K562 (cell line): ENCODE results near the gene PPY. TPM values are rescaled to one million over a fixed set of nuclear protein-coding genes. Genes with fewer than 3 reads are reported as not detected.

Experiments
- CREB3 ChIP-seq: fragments of 450-650 bp; conservative IDR thresholded peaks from 2 replicates; pipeline ENCODE4 v1.6.1; 2016; ENCODE audit warnings: missing genetic modification characterization, low read depth, mild to moderate bottlenecking, missing compliant biosample characterization, moderate library complexity
- EP400 ChIP-seq: fragments of 450-650 bp; IDR thresholded peaks from 2 replicates; pipeline ENCODE4 v1.6.1; 2017; ENCODE audit warnings: antibody characterized with exemption, mild to moderate bottlenecking, moderate library complexity
- GATAD2B ChIP-seq: fragments of 450-650 bp; IDR thresholded peaks from 2 replicates; pipeline ENCODE4 v1.6.1; 2017; ENCODE audit warnings: mild to moderate bottlenecking, borderline replicate concordance
- HINFP ChIP-seq: fragments of 450-650 bp; conservative IDR thresholded peaks from 2 replicates; pipeline ENCODE4 v1.6.1; 2016; ENCODE audit warnings: missing genetic modification characterization, low read depth, mild to moderate bottlenecking, control low read depth, missing compliant biosample characterization
- MTA3 ChIP-seq: fragments of 450-650 bp; formaldehyde crosslinking; IDR thresholded peaks from 2 replicates; pipeline ENCODE4 v1.6.1; 2017; ENCODE audit warnings: mild to moderate bottlenecking, borderline replicate concordance
- MXD1 ChIP-seq: fragments of 250-450 bp; sonication (Bioruptor Pico); IDR thresholded peaks from 2 replicates; pipeline ENCODE4 v1.8.0; 2021; ENCODE audit warnings: borderline replicate concordance, mild to moderate bottlenecking, moderate library complexity; ENCODE audit not compliant: poor library complexity, severe bottlenecking
- PBX2 ChIP-seq, 2 experiments: IDR thresholded peaks in 1 of 2; conservative IDR thresholded peaks in 1 of 2; 2 replicates each; pipeline ENCODE4 v1.6.1; 2016; ENCODE audit warnings: low read depth in 2 of 2, mild to moderate bottlenecking in 1 of 2, missing compliant biosample characterization in 1 of 2, missing genetic modification characterization in 1 of 2, moderate library complexity in 1 of 2
- PYGO2 ChIP-seq: fragments of 450-650 bp; IDR thresholded peaks from 2 replicates; pipeline ENCODE4 v1.6.1; 2016; ENCODE audit warnings: mild to moderate bottlenecking, missing genetic modification characterization, moderate library complexity, missing compliant biosample characterization
- SMAD4 ChIP-seq: fragments of 250-450 bp; sonication (Bioruptor Pico); conservative IDR thresholded peaks from 2 replicates; pipeline ENCODE4 v1.8.0; 2021; ENCODE audit warnings: inconsistent platforms, mild to moderate bottlenecking, moderate library complexity
- TEAD2 ChIP-seq: fragments of 450-650 bp; IDR thresholded peaks from 2 replicates; pipeline ENCODE4 v1.6.1; 2016; ENCODE audit warnings: missing genetic modification characterization, control low read depth, missing compliant biosample characterization
- YBX1 ChIP-seq: fragments of 450-650 bp; IDR thresholded peaks from 2 replicates; pipeline ENCODE4 v1.7.1; 2016; ENCODE audit warnings: mild to moderate bottlenecking
- ZFP30 ChIP-seq: fragments of 250-450 bp; sonication (Bioruptor Pico); IDR thresholded peaks from 2 replicates; pipeline ENCODE4 v1.8.0; 2022; ENCODE audit warnings: moderate library complexity, mild to moderate bottlenecking, inconsistent platforms, borderline replicate concordance
- ZKSCAN3 ChIP-seq: fragments of 250-450 bp; sonication (Bioruptor Pico); IDR thresholded peaks from 2 replicates; pipeline ENCODE4 v1.4.0; 2020
- ZNF175 ChIP-seq: fragments of 200-800 bp; sonication (Bioruptor generic); IDR thresholded peaks from 2 replicates; pipeline ENCODE4 v1.6.1; 2016; ENCODE audit warnings: low read depth, mild to moderate bottlenecking, missing genetic modification characterization, missing compliant biosample characterization
- ZNF239 ChIP-seq: fragments of 250-450 bp; sonication (Bioruptor Pico); IDR thresholded peaks from 2 replicates; pipeline ENCODE4 v1.4.0; 2020; ENCODE audit warnings: mild to moderate bottlenecking
- ZNF707 ChIP-seq: fragments of 250-450 bp; sonication (Bioruptor Pico); conservative IDR thresholded peaks from 2 replicates; pipeline ENCODE4 v1.8.0; 2022; ENCODE audit warnings: inconsistent platforms, mild to moderate bottlenecking, moderate library complexity
- polyA plus RNA-seq, 8 experiments: library from polyadenylated mRNA; depleted of rRNA in 4 of 8; stranded (reverse) in 5 of 8; unstranded in 3 of 8; fragments of >200 nt; fragmentation: Nextera tagmentation in 2 of 8; fragmentation: Illumina TruSeq in 1 of 8; extraction: Ambion mirVana in 2 of 8; extraction: Trizol in 1 of 8; gene quantifications; 2 replicates each; pipeline versions ENCODE4 v1.2.1 to v1.2.3, GENCODE V29; 2011 to 2014; ENCODE audit warnings: inconsistent platforms in 1 of 8, missing spikeins in 1 of 8
- total RNA-seq, 7 experiments: library from RNA; depleted of rRNA in 6 of 7; stranded (reverse); fragments of >200 nt in 6 of 7; fragmentation: Illumina TruSeq in 2 of 7; extraction: Trizol in 2 of 7; gene quantifications; 2 replicates each; pipeline versions ENCODE4 v1.2.1 to v1.2.3, GENCODE V29; 2011 to 2021; ENCODE audit warnings: low replicate concordance in 1 of 7
- TF ChIP-seq, protein P1 (sequence below), 2 experiments: fragments of 150-350 bp in 1 of 2; IDR thresholded peaks; 2 replicates each; pipeline ENCODE4 v1.6.1; 2012 to 2016; ENCODE audit warnings: low read depth in 2 of 2, low read length in 2 of 2, mild to moderate bottlenecking in 1 of 2, moderate library complexity in 1 of 2

Gene PPY
- total and polyA plus RNA-seq, 9 of the 15 experiments (the other 6 are each of a cell fraction or from before 2014, with no cell fraction given) = not detected

- TF ChIP-seq PBX2 (CRISPR knock-in tag; IDR thresholded peaks at IDR 0.05; ENCODE audit: low read depth) (no peak), PBX2 (tag; conservative IDR thresholded peaks at IDR 0.05; ENCODE audit: low read depth) (peak; percentile 35; the same call in 1 of the 2 replicates), HINFP (tag) (peak; percentile 51; the same call in 1 of the 2 replicates), EP400 (no peak), ZNF239 (CRISPR knock-in tag) (peak; percentile 71; the same call in 1 of the 2 replicates), SMAD4 (CRISPR knock-in tag) (peak; percentile 52; the same call in 1 of the 2 replicates), TEAD2 (tag) (peak; percentile 32; the same call in 1 of the 2 replicates), ZNF707 (CRISPR knock-in tag) (no peak), MTA3 (no peak), ZNF175 (CRISPR knock-in tag) (peak; percentile 92), ZKSCAN3 (CRISPR knock-in tag) (no peak), MXD1 (CRISPR knock-in tag) (no peak), PYGO2 (tag) (peak; percentile 83), ZFP30 (no peak), GATAD2B (no peak), YBX1 (no peak), CREB3 (peak; percentile 90)
- TF ChIP-seq, protein P1, sequence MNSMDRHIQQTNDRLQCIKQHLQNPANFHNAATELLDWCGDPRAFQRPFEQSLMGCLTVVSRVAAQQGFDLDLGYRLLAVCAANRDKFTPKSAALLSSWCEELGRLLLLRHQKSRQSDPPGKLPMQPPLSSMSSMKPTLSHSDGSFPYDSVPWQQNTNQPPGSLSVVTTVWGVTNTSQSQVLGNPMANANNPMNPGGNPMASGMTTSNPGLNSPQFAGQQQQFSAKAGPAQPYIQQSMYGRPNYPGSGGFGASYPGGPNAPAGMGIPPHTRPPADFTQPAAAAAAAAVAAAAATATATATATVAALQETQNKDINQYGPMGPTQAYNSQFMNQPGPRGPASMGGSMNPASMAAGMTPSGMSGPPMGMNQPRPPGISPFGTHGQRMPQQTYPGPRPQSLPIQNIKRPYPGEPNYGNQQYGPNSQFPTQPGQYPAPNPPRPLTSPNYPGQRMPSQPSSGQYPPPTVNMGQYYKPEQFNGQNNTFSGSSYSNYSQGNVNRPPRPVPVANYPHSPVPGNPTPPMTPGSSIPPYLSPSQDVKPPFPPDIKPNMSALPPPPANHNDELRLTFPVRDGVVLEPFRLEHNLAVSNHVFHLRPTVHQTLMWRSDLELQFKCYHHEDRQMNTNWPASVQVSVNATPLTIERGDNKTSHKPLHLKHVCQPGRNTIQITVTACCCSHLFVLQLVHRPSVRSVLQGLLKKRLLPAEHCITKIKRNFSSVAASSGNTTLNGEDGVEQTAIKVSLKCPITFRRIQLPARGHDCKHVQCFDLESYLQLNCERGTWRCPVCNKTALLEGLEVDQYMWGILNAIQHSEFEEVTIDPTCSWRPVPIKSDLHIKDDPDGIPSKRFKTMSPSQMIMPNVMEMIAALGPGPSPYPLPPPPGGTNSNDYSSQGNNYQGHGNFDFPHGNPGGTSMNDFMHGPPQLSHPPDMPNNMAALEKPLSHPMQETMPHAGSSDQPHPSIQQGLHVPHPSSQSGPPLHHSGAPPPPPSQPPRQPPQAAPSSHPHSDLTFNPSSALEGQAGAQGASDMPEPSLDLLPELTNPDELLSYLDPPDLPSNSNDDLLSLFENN (IDR thresholded peaks at IDR 0.05; ENCODE audit: low read depth in 2 of 2, low read length in 2 of 2) = no peak
Measured at GRCh38 chr17:43945074-43945829, 3.0 kb upstream of the PPY start (continued).
